C4-2B (cell line): ENCODE results near the gene CCDC170.

Experiments
- H3K27ac ChIP-seq: fragments of 450-650 bp; 2 replicates; pipeline ENCODE4 v1.5.1; 2017
- ZFX ChIP-seq: fragments of 450-650 bp; IDR thresholded peaks from 2 replicates; pipeline ENCODE4 v1.6.1; 2017
- TF ChIP-seq, protein P1 (sequence below): fragments of 450-650 bp; conservative IDR thresholded peaks from 2 replicates; pipeline ENCODE4 v1.5.1; 2017; ENCODE audit warnings: mild to moderate bottlenecking

The CCDC170 gene

DNA sequence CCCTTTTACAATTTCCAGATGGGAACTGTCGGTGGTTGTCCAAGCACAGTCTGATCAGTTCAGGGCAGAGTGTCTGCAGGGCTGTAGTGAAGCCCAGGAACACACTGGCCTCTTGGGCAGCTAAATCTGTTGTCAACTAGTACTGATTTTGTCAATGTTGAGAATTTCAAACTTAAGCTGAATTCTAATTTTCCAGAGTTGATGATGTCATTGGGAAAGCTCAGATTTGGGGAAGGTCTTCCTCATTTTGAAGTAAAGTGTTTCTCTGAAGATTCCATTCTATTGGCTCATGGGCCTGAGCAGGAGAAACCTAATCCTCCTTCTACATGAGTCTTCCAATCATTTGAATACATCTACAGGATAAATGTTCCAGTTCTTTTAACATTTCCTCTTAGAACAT is 72.1 kb downstream of the CCDC170 start:
- no peak overlapping the region for H3K27ac ChIP-seq
- no peak for TF ChIP-seq ZFX
- TF ChIP-seq, protein P1, sequence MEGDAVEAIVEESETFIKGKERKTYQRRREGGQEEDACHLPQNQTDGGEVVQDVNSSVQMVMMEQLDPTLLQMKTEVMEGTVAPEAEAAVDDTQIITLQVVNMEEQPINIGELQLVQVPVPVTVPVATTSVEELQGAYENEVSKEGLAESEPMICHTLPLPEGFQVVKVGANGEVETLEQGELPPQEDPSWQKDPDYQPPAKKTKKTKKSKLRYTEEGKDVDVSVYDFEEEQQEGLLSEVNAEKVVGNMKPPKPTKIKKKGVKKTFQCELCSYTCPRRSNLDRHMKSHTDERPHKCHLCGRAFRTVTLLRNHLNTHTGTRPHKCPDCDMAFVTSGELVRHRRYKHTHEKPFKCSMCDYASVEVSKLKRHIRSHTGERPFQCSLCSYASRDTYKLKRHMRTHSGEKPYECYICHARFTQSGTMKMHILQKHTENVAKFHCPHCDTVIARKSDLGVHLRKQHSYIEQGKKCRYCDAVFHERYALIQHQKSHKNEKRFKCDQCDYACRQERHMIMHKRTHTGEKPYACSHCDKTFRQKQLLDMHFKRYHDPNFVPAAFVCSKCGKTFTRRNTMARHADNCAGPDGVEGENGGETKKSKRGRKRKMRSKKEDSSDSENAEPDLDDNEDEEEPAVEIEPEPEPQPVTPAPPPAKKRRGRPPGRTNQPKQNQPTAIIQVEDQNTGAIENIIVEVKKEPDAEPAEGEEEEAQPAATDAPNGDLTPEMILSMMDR: no peak

DNA sequence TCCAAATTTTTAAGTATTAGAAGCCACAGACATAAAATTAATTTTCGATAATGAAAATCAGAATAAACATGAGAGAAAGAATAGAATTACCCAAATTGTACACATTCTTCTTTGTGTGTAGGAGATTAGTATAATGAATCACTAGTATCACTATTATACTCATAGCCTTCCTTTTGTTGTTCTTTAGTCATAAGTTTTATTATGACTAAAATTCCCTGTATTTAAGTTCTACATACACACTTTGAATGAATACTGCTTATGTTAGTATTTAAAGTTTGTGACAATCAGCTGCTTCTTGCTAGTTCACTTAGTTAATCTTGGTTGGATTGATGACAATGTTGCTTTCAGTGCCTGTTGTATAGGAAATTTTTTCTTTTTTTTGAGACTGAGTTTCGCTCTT is 72.7 kb downstream of the CCDC170 start:
- TF ChIP-seq, protein P1: no peak
- no peak for TF ChIP-seq ZFX
- H3K27ac ChIP-seq: no peak overlapping the region

DNA sequence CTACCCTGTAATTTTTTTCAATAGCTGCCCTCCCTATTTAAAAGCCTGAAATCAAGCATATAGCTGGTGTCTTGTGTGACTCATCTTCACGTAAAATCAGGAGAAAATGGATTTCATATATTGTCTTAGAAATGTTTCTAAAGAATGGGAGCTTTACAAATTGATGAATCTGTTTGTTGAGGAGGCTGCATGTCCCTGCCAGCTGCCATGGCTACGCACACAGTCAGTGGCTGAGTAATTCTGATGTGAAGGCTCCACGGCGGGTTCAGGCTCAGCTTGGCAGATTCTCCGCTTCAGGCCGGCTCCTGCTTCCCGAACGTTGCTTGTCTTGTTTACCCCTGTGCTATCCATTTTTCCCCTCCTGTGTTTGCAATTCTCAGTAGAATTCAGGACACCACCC is 82.8 kb downstream of the CCDC170 start:
- H3K27ac ChIP-seq: no peak overlapping the region
- TF ChIP-seq, protein P1: no peak
- no peak for TF ChIP-seq ZFX

DNA sequence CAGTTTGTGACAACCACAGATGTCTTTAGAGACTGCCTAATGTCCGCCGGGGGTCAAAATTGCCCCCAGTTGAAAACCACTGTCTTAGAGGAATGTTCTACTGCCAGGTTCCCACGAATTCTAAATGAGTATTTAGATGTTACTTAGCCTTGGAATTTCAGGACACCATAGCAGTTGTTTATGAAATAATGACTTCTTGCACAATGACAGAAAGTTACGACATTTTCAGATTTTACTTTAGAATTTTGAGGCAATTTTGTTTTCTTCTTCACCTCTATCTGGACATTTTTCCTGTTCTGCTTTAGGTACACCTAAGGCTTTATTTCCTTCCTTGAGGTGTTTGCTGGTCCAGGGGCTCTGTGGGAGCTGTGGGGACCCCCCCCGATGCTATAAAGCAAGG is 83.4 kb downstream of the CCDC170 start:
- no peak overlapping the region for H3K27ac ChIP-seq
- no peak for TF ChIP-seq ZFX
- TF ChIP-seq, protein P1: no peak

DNA sequence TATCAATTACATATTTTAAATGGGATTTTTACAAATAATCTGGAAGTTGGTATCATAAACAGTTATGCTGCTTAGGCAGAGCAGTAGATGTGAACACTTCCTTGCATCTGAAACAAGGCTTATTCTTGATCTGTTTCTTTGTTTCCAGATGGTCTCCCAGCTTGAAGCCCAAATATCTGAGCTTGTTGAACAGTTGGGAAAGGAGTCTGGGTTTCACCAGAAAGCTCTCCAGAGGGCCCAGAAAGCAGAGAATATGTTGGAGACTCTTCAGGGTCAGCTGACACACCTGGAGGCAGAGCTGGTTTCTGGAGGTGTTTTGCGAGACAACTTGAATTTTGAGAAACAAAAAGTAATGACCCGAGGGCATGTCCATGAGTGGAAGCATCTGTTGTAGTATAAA is 91.9 kb downstream of the CCDC170 start:
- TF ChIP-seq, protein P1: no peak
- no peak for TF ChIP-seq ZFX
- no peak overlapping the region for H3K27ac ChIP-seq

DNA sequence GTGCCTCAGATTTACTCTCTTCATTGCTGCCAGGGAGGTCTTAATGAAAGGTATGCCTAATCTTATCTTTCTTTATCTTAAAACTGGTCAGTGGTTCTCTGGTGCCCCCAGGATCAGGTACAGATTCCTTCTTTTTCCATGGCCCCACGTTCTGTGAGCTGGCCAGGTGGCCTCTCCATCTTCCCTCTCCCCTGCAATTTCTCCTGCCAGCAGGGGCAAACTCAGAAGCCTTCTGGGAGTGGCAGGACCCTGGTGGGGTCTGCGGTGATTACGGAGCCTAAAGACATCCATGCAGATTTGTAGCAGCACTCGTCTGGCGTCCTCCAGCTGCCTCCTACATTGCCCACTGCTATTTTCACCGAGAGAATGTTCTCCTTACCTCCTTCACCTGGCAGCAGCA is 95.8 kb downstream of the CCDC170 start:
- H3K27ac ChIP-seq: no peak overlapping the region
- TF ChIP-seq, protein P1: no peak
- TF ChIP-seq ZFX: no peak

DNA sequence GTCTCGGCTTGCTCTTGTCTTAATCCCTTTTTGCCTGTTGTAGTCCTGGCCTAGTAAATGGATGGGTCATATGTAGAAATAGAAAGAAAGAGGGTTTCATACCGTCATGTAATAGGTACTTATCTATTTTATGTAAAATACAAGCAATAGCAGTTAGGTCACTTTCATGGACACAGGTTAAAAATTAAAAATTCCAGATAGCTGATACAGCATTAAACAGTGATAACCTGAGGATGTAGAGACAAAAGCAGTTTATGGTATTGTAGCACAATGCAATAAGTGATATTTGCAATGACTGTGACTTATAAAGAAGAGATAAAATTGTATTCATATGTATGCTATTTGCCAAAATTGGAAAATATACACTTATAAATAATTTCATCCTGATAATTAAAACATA is 96.9 kb downstream of the CCDC170 start:
- H3K27ac ChIP-seq: no peak overlapping the region
- TF ChIP-seq, protein P1: no peak
- TF ChIP-seq ZFX: no peak
